NCI-H1694 treated with DMSO at 0.1 percent for 48 hours (cell line): ENCODE results near the gene STYXL1.

ENCODE experiments used
- DNase-seq: peaks from one replicate; lab custom pipeline; 2025; lab: John Stamatoyannopoulos, UW

STYXL1 gene

GRCh38 chr7:75993689-75994387 is 54.0 kb downstream of the STYXL1 start:
- no peak for DNase-seq

- no peak for DNase-seq
These were observed 55.6 kb downstream of the STYXL1 start for GRCh38 chr7:75992083-75992755.

GRCh38 chr7:75991531-75992082 is 56.2 kb downstream of the STYXL1 start:
- DNase-seq: no peak

- DNase-seq: no peak
These were observed 58.1 kb downstream of the STYXL1 start for GRCh38 chr7:75989500-75990388.

- DNase-seq: no peak
These were observed 59.0 kb downstream of the STYXL1 start for GRCh38 chr7:75988568-75989499.

- no peak for DNase-seq
These were observed 59.8 kb downstream of the STYXL1 start for GRCh38 chr7:75987805-75988567.

GRCh38 chr7:75987026-75987804 is 60.6 kb downstream of the STYXL1 start:
- no peak for DNase-seq

- no peak for DNase-seq
These were observed 61.5 kb downstream of the STYXL1 start for GRCh38 chr7:75986147-75986781.

GRCh38 chr7:75985518-75986146 is 62.2 kb downstream of the STYXL1 start:
- DNase-seq: no peak

GRCh38 chr7:75985009-75985517 is 62.7 kb downstream of the STYXL1 start:
- no peak for DNase-seq

- DNase-seq: no peak
These were observed 63.4 kb downstream of the STYXL1 start for GRCh38 chr7:75984130-75985008.

- DNase-seq: no peak
These were observed 64.2 kb downstream of the STYXL1 start for GRCh38 chr7:75983471-75984129.

GRCh38 chr7:75982306-75983064 is 65.3 kb downstream of the STYXL1 start:
- DNase-seq: no peak

- DNase-seq: no peak
These were observed 66.1 kb downstream of the STYXL1 start for GRCh38 chr7:75981453-75982305.

GRCh38 chr7:75981203-75981452 is 66.7 kb downstream of the STYXL1 start:
- no peak for DNase-seq
